NCI-H1105 treated with DMSO at 0.1 percent for 48 hours (cell line): ENCODE results near the gene ADAMTS18.
"Not testable (repeated sequence)": the region's sequence is repeated elsewhere in the genome, so short reads cannot be mapped to it uniquely, and the experiment has no call there.

Source experiments
- DNase-seq: peaks from one replicate; lab custom pipeline; 2025; lab: John Stamatoyannopoulos, UW

The ADAMTS18 gene

GRCh38 chr16:77288222-77288621 lies 146.6 kb downstream of the ADAMTS18 start:
- no peak for DNase-seq

- DNase-seq = no peak
These were observed 149.2 kb downstream of the ADAMTS18 start for GRCh38 chr16:77285676-77286075.

GRCh38 chr16:77282345-77282744 lies 152.5 kb downstream of the ADAMTS18 start:
- DNase-seq = no peak

GRCh38 chr16:77279316-77279715 lies 155.5 kb downstream of the ADAMTS18 start:
- DNase-seq = not testable (repeated sequence)

- no peak for DNase-seq
These were observed 157.3 kb downstream of the ADAMTS18 start for GRCh38 chr16:77277571-77277970.

GRCh38 chr16:77277141-77277540 lies 157.7 kb downstream of the ADAMTS18 start:
- no peak for DNase-seq

- no peak for DNase-seq
These were observed 158.2 kb downstream of the ADAMTS18 start for GRCh38 chr16:77276661-77277060.

- not testable (repeated sequence) for DNase-seq
These were observed 159.5 kb downstream of the ADAMTS18 start for GRCh38 chr16:77275303-77275702.

- no peak for DNase-seq
These were observed 161.0 kb downstream of the ADAMTS18 start for GRCh38 chr16:77273815-77274214.

GRCh38 chr16:77271532-77272426 lies 163.1 kb downstream of the ADAMTS18 start:
- peak; percentile 23 for DNase-seq

- DNase-seq = not testable (repeated sequence)
These were observed 168.6 kb downstream of the ADAMTS18 start for GRCh38 chr16:77266185-77266584.

- DNase-seq = no peak
These were observed 171.9 kb downstream of the ADAMTS18 start for GRCh38 chr16:77262971-77263370.

- no peak for DNase-seq
These were observed 184.4 kb downstream of the ADAMTS18 start for GRCh38 chr16:77250400-77250799.

GRCh38 chr16:77246150-77246549 lies 188.7 kb downstream of the ADAMTS18 start:
- DNase-seq = no peak

- DNase-seq = not testable (repeated sequence)
These were observed 192.4 kb downstream of the ADAMTS18 start for GRCh38 chr16:77242471-77242870.

- DNase-seq = no peak
These were observed 196.2 kb downstream of the ADAMTS18 start for GRCh38 chr16:77238593-77238992.

- DNase-seq = peak; percentile 61
These were observed 198.7 kb downstream of the ADAMTS18 start for GRCh38 chr16:77236063-77236511.

GRCh38 chr16:77234611-77235010 lies 200.2 kb downstream of the ADAMTS18 start:
- DNase-seq = no peak

- DNase-seq = no peak
These were observed 200.9 kb downstream of the ADAMTS18 start for GRCh38 chr16:77233799-77234519.
